H1 (cell line): ENCODE results near the gene CCNA1. TPM values are rescaled to one million over a fixed set of nuclear protein-coding genes. Genes with fewer than 3 reads are reported as not detected.

Experiments
- CTCF ChIA-PET: fragments of 300-600 bp; sonication (Branson Sonifier 250); formaldehyde crosslinking; loops from one replicate; lab custom pipeline; 2021; ENCODE audit not compliant: partially characterized antibody; lab: Charles Lee
- POLR2A ChIA-PET: fragments of 300-600 bp; sonication (Branson Sonifier 250); formaldehyde crosslinking; loops from one replicate; lab custom pipeline; 2021; ENCODE audit warnings: inconsistent platforms; ENCODE audit not compliant: partially characterized antibody; lab: Charles Lee
- DNase-seq, 2 experiments: peaks; one replicate each; pipeline versions ENCODE4 v3.0.0 to v3.0.0-alpha.2; 2010 to 2022; ENCODE audit warnings: low spot score in 2 of 2, low read depth in 1 of 2, mixed read lengths in 1 of 2
- FAIRE-seq: peaks from 2 replicates; lab custom pipeline; 2011; peaks lifted over from hg19 to GRCh38; lab: Jason Lieb, UNC
- H2AFZ ChIP-seq: 2 replicates; pipeline ENCODE4 v1.8.1; 2012; ENCODE audit warnings: low read length, inconsistent platforms
- H2AK5ac ChIP-seq: 2 replicates; pipeline ENCODE4 v1.6.1; 2013; ENCODE audit warnings: low read depth, low read length
- H2BK120ac ChIP-seq: replicated peaks from 2 replicates; pipeline ENCODE3; 2013; ENCODE audit warnings: low read depth, low read length, inconsistent platforms
- H2BK12ac ChIP-seq: 2 replicates; pipeline ENCODE4 v1.6.1; 2013; ENCODE audit warnings: low read depth, low read length
- H2BK15ac ChIP-seq: 2 replicates; pipeline ENCODE4 v1.6.1; 2013; ENCODE audit warnings: low read length
- H2BK20ac ChIP-seq: 2 replicates; pipeline ENCODE4 v1.6.1; 2013; ENCODE audit warnings: low read length
- H2BK5ac ChIP-seq: 2 replicates; pipeline ENCODE4 v1.6.1; 2013; ENCODE audit warnings: low read depth, low read length
- H3K14ac ChIP-seq: 2 replicates; pipeline ENCODE4 v1.6.1; 2013; ENCODE audit warnings: inconsistent platforms; ENCODE audit not compliant: insufficient read length
- H3K18ac ChIP-seq: 2 replicates; pipeline ENCODE4 v1.6.1; 2013; ENCODE audit warnings: low read length; ENCODE audit errors: extremely low read depth
- H3K23ac ChIP-seq: 2 replicates; pipeline ENCODE4 v1.6.1; 2013; ENCODE audit warnings: inconsistent platforms; ENCODE audit not compliant: insufficient read length
- H3K23me2 ChIP-seq: 2 replicates; pipeline ENCODE4 v1.6.1; 2013; ENCODE audit warnings: low read depth, low read length
- H3K27ac ChIP-seq: 2 replicates; pipeline ENCODE4 v1.6.1; 2011; ENCODE audit warnings: low read depth, low read length, inconsistent platforms
- H3K27me3 ChIP-seq, 4 experiments: replicated peaks in 1 of 4; 1 replicate in 1 of 4; 2 replicates in 3 of 4; pipeline versions ENCODE4 v1.6.1 to v1.8.1; 2011 to 2013; ENCODE audit warnings: low read length in 3 of 4, mild to moderate bottlenecking in 3 of 4, inconsistent platforms in 2 of 4, mixed read lengths in 2 of 4, moderate library complexity in 1 of 4; ENCODE audit not compliant: control insufficient read depth in 3 of 4, insufficient read depth in 3 of 4; ENCODE audit errors: extremely low read depth in 1 of 4
- H3K36me3 ChIP-seq, 4 experiments: 2 replicates each; pipeline versions ENCODE4 v1.6.1 to v1.8.1; 2011 to 2013; ENCODE audit warnings: mild to moderate bottlenecking in 4 of 4, low read length in 3 of 4, moderate library complexity in 2 of 4, control low read depth in 1 of 4, inconsistent platforms in 1 of 4; ENCODE audit not compliant: insufficient read depth in 4 of 4, control insufficient read depth in 2 of 4
- H3K4ac ChIP-seq: replicated peaks from 2 replicates; pipeline ENCODE3; 2013; ENCODE audit warnings: low read length, low read depth, mixed read lengths, inconsistent platforms; ENCODE audit not compliant: insufficient read length
- H3K4me1 ChIP-seq, 4 experiments: replicated peaks in 1 of 4; 1 replicate in 1 of 4; 2 replicates in 3 of 4; pipeline versions ENCODE4 v1.6.1 to v1.8.1; 2011 to 2013; ENCODE audit warnings: low read length in 3 of 4, inconsistent platforms in 2 of 4, mixed read lengths in 1 of 4; ENCODE audit not compliant: insufficient read depth in 4 of 4, control insufficient read depth in 3 of 4
- H3K4me2 ChIP-seq, 2 experiments: 2 replicates each; pipeline versions ENCODE4 v1.6.1 to v1.8.1; 2011 to 2013; ENCODE audit warnings: low read depth in 2 of 2, low read length in 2 of 2, control low read depth in 1 of 2, inconsistent platforms in 1 of 2, mild to moderate bottlenecking in 1 of 2; ENCODE audit not compliant: insufficient read depth in 1 of 2
- H3K4me3 ChIP-seq, 4 experiments: fragments of 200-600, 300-600 bp in 1 of 4; sonication (generic), shearing (Covaris generic), sonication (Bioruptor Twin) in 1 of 4; 2 replicates each; pipeline versions ENCODE4 v1.5.1 to v1.8.1; 2011 to 2016; ENCODE audit warnings: low read length in 4 of 4, low read depth in 3 of 4, control low read depth in 2 of 4, inconsistent platforms in 2 of 4, mild to moderate bottlenecking in 2 of 4, mixed read lengths in 1 of 4, moderate library complexity in 1 of 4; ENCODE audit not compliant: insufficient read depth in 2 of 4; ENCODE audit errors: extremely low read depth in 1 of 4
- H3K56ac ChIP-seq: replicated peaks from 2 replicates; pipeline ENCODE3; 2013; ENCODE audit warnings: low read depth, mild to moderate bottlenecking, mixed read lengths, low read length, inconsistent platforms; ENCODE audit not compliant: insufficient read length
- H3K79me1 ChIP-seq: 2 replicates; pipeline ENCODE4 v1.6.1; 2013; ENCODE audit warnings: low read depth, low read length, control low read depth
- H3K79me2 ChIP-seq, 2 experiments: 2 replicates each; pipeline versions ENCODE4 v1.6.1 to v1.8.1; 2012 to 2013; ENCODE audit warnings: low read length in 2 of 2, mild to moderate bottlenecking in 2 of 2, inconsistent platforms in 1 of 2; ENCODE audit not compliant: insufficient read depth in 2 of 2, control insufficient read depth in 1 of 2
- H3K9ac ChIP-seq, 4 experiments: replicated peaks in 1 of 4; 1 replicate in 1 of 4; 2 replicates in 3 of 4; pipeline versions ENCODE4 v1.6.1 to v1.8.1; 2011 to 2013; ENCODE audit warnings: low read depth in 3 of 4, low read length in 3 of 4, control low read depth in 2 of 4, mild to moderate bottlenecking in 2 of 4, moderate library complexity in 2 of 4, inconsistent platforms in 1 of 4; ENCODE audit errors: extremely low read depth in 1 of 4
- H3K9me3 ChIP-seq, 2 experiments: 2 replicates each; pipeline versions ENCODE4 v1.6.1 to v1.8.1; 2012 to 2013; ENCODE audit warnings: mild to moderate bottlenecking in 2 of 2, moderate library complexity in 2 of 2, control low read depth in 1 of 2, inconsistent platforms in 1 of 2, low read depth in 1 of 2, low read length in 1 of 2, mixed read lengths in 1 of 2; ENCODE audit not compliant: insufficient read depth in 2 of 2
- H4K20me1 ChIP-seq, 2 experiments: replicated peaks in 1 of 2; 2 replicates each; pipeline versions ENCODE3 to v1.8.1; 2011 to 2013; ENCODE audit warnings: inconsistent platforms in 2 of 2, low read length in 2 of 2, mild to moderate bottlenecking in 1 of 2; ENCODE audit not compliant: insufficient read depth in 2 of 2, control insufficient read depth in 1 of 2
- H4K5ac ChIP-seq: 2 replicates; pipeline ENCODE4 v1.6.1; 2013; ENCODE audit warnings: low read length, low read depth, mixed read lengths, inconsistent platforms; ENCODE audit not compliant: insufficient read length
- H4K8ac ChIP-seq: 2 replicates; pipeline ENCODE4 v1.8.0; 2013; ENCODE audit warnings: mild to moderate bottlenecking, moderate library complexity, low read length, inconsistent platforms; ENCODE audit not compliant: insufficient read depth; ENCODE audit errors: extremely low read depth
- H4K91ac ChIP-seq: replicated peaks from 2 replicates; pipeline ENCODE3; 2013; ENCODE audit warnings: low read length, mixed read lengths, inconsistent platforms; ENCODE audit not compliant: insufficient read length
- ASH2L ChIP-seq: fragments of 200-600, 300-600 bp; sonication (generic); IDR thresholded peaks from one replicate; pipeline ENCODE4 v1.7.1; 2017; ENCODE audit warnings: low read length
- CBX8 ChIP-seq: fragments of 300-800, 300-1000 bp; sonication (generic); IDR thresholded peaks from 2 replicates; pipeline ENCODE4 v1.7.1; 2016; ENCODE audit warnings: low read depth, low read length, borderline replicate concordance
- CHD1 ChIP-seq: IDR thresholded peaks from 2 replicates; pipeline ENCODE4 v1.6.1; 2012; ENCODE audit warnings: low read depth, low read length, improper control_type of control experiment
- CTBP2 ChIP-seq: IDR thresholded peaks from 2 replicates; pipeline ENCODE4 v1.7.0; 2011; ENCODE audit warnings: borderline replicate concordance, mild to moderate bottlenecking, moderate library complexity, mixed read lengths, low read length; ENCODE audit not compliant: insufficient read depth, insufficient read length
- E2F6 ChIP-seq: IDR thresholded peaks from 2 replicates; pipeline ENCODE4 v1.6.1; 2012; ENCODE audit warnings: inconsistent platforms
- EZH2 ChIP-seq: fragments of 200-600 bp; sonication (generic); IDR thresholded peaks from 2 replicates; pipeline ENCODE4 v1.7.1; 2012; ENCODE audit warnings: low read depth, mild to moderate bottlenecking, moderate library complexity, low read length, inconsistent platforms; ENCODE audit not compliant: severe bottlenecking
- KDM4A ChIP-seq: IDR thresholded peaks from one replicate; pipeline ENCODE4 v1.7.1; 2012; ENCODE audit warnings: low read depth, mild to moderate bottlenecking, moderate library complexity, low read length, inconsistent platforms; ENCODE audit not compliant: severe bottlenecking
- POLR2AphosphoS5 ChIP-seq: IDR thresholded peaks from 2 replicates; pipeline ENCODE4 v1.6.1; 2011; ENCODE audit warnings: low read depth, low read length
- RNF2 ChIP-seq: fragments of 200-900, 300-1000 bp; sonication (generic); IDR thresholded peaks from 2 replicates; pipeline ENCODE4 v1.7.1; 2016; ENCODE audit warnings: borderline replicate concordance, low read depth, mild to moderate bottlenecking, antibody characterized with exemption, low read length; ENCODE audit not compliant: poor library complexity, severe bottlenecking; ENCODE audit errors: missing control alignments
- SUZ12 ChIP-seq: fragments of 200-600 bp; sonication (generic); IDR thresholded peaks from 2 replicates; pipeline ENCODE4 v1.6.1; 2012; ENCODE audit warnings: mild to moderate bottlenecking, inconsistent platforms, low read length, moderate library complexity, mixed read lengths
- WGBS, 2 experiments: shearing (Covaris generic) in 1 of 2; methylation state at CpG; one replicate each; pipeline versions ENCODE4 v1.1.6 to v1.1.7; 2013 to 2015; ENCODE audit warnings: low lambda C conversion rate in 2 of 2, mixed read lengths in 2 of 2, inconsistent platforms in 1 of 2, low coverage in 1 of 2, missing lambda C conversion rate in 1 of 2; ENCODE audit not compliant: insufficient replicate concordance in 2 of 2, insufficient coverage in 1 of 2, insufficient read length in 1 of 2; ENCODE audit errors: extremely low coverage in 1 of 2, missing lambda C conversion rate in 1 of 2; 5-methylcytosine and 5-hydroxymethylcytosine counted together
- polyA plus RNA-seq, 7 experiments: library from polyadenylated mRNA; depleted of rRNA in 3 of 7; stranded (reverse) in 5 of 7; unstranded in 2 of 7; fragments of >200 nt in 5 of 7; fragments of 200-250 nt in 2 of 7; gene quantifications; 1 replicate in 5 of 7; 2 replicates in 1 of 7; 4 replicates in 1 of 7; pipeline versions ENCODE4 v1.2.1 to v1.2.3, GENCODE V29; 2011 to 2013; ENCODE audit warnings: missing spikeins in 2 of 7, mixed read lengths in 2 of 7
- total RNA-seq: library from RNA; stranded (reverse); fragmentation: NEBNext Ultra II Directional; extraction: Animal tissue kit (Norgen Biotek cat#: 25700); gene quantifications from 2 replicates; pipeline ENCODE4 v1.2.1, GENCODE V29; 2021

Gene CCNA1
- total and polyA plus RNA-seq, 2 of the 8 experiments (the other 6 are each of a cell fraction or from before 2014, with no cell fraction given): 2.2 to 4.1 TPM

- no peak overlapping the region for H2BK5ac ChIP-seq
- no peak overlapping the region for H2BK20ac ChIP-seq
- no peaks in the 10 kb centered on the region for H4K20me1 ChIP-seq
- H3K56ac ChIP-seq: no peak overlapping the region
- no peak overlapping the region; the same call in 1 of the 2 replicates for H4K8ac ChIP-seq
- H3K4me3 ChIP-seq: peak overlapping the region; percentile 56 to 84 (median 68)
- CTCF ChIA-PET: interaction anchor here (1.0 kb wide), 1 partner anchor 12 kb away, joined by 3 read pairs; no protein-coding TSS in a partner anchor
- H3K4ac ChIP-seq: no peak overlapping the region
- 2% methylated on average over 64 of the region's 85 CpGs; no CpG with 5 or more reads in 1 of the 2 experiments for whole genome bisulfite sequencing, 2 experiments
- H3K23ac ChIP-seq: no peak overlapping the region
- H3K27me3 ChIP-seq: peaks cover 26 to 50% (median 43%) of the 10 kb centered on the region in 4 experiments
- H3K79me2 ChIP-seq: no peaks in the 10 kb centered on the region
- no peak overlapping the region for H3K18ac ChIP-seq
- peaks cover 13% of the 10 kb centered on the region; the same call in 1 of the 2 replicates for H3K23me2 ChIP-seq
- no peak for FAIRE-seq
- peaks cover 0 to 5% (median 4%) of the 10 kb centered on the region in 4 experiments; a peak in 4 of 7 replicates for H3K4me1 ChIP-seq
- H2BK120ac ChIP-seq: no peak overlapping the region
- H3K27ac ChIP-seq: no peak overlapping the region
- H3K9me3 ChIP-seq: no peaks in the 10 kb centered on the region
- no peak overlapping the region for H4K5ac ChIP-seq
- no peak for DNase-seq
- H3K4me2 ChIP-seq: peak overlapping the region; percentile 79 to 95
- no peak overlapping the region for H4K91ac ChIP-seq
- peak overlapping the region in 2 of 4 experiments; percentile 20 to 38; a peak in 2 of 7 replicates for H3K9ac ChIP-seq
- no peaks in the 10 kb centered on the region for H3K79me1 ChIP-seq
- H2BK12ac ChIP-seq: no peak overlapping the region
- H3K14ac ChIP-seq: no peak overlapping the region
- H2AK5ac ChIP-seq: no peak overlapping the region
- H3K36me3 ChIP-seq: no peaks in the 10 kb centered on the region
- POLR2A ChIA-PET: no interaction called here
- H2BK15ac ChIP-seq: no peak overlapping the region
- H2AFZ ChIP-seq: peak overlapping the region; percentile 49; the same call in 1 of the 2 replicates
- TF ChIP-seq CTBP2 (peak; percentile 50), CBX8 (no peak), ASH2L (peak; percentile 29), RNF2 (peak; percentile 46), SUZ12 (peak; percentile 17), CHD1 (no peak), EZH2 (peak; percentile 41), POLR2AphosphoS5 (no peak), KDM4A (peak; percentile 99), E2F6 (peak; percentile 54; the same call in 1 of the 2 replicates)
Observed at GRCh38 chr13:36431204-36432105, 840 bp upstream of the CCNA1 start.
